Coronary artery (tissue), 2 donors: ENCODE data around the gene ABCF2.

ENCODE experiments used
- DNase-seq: peaks from one replicate; pipeline ENCODE4 v3.0.0-alpha.2; 2017; ENCODE audit warnings: low spot score
- H3K27ac ChIP-seq, 2 donors: fragments of 200-600 bp; sonication (generic); one replicate each; pipeline ENCODE4 v1.5.1; 2016 to 2019
- H3K4me3 ChIP-seq: fragments of 200-600 bp; sonication (generic); 2 replicates; pipeline ENCODE4 v1.5.1; 2016; ENCODE audit warnings: mild to moderate bottlenecking, moderate library complexity
- TF ChIP-seq, protein P1 (sequence below): fragments of 200-600 bp; sonication (generic); IDR thresholded peaks from one replicate; pipeline ENCODE4 v1.5.1; 2019; ENCODE audit warnings: antibody characterized with exemption

Gene ABCF2

DNA sequence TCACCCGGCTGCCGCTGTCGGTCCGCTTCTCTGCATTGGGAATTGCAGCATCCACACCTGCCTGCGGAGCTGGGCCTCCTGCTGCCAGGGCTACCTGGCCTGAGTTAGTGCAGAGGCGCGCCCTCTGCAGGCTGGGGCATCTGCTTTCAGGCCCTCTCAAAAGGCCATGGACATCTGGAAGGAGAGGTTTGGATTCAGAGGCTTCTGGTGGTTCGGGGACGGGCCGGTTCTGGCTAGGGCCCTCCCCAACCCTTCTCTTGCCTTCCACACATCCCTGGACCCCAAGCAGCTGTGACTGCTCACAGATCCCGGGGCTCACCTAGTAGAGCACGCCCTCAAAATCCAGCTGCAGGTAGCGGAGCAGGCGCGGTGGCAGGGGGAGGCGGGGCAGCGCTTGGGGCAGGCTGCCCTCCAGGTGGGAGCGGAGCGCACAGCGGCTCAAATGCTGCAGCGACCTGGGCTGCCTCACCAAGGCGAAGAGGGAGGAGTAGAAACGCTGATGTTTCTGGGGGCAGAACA lies 51.2 kb downstream of the ABCF2 start:
- DNase-seq = no peak
- H3K27ac ChIP-seq = no peak overlapping the region
- H3K4me3 ChIP-seq = no peak overlapping the region
- TF ChIP-seq, protein P1, sequence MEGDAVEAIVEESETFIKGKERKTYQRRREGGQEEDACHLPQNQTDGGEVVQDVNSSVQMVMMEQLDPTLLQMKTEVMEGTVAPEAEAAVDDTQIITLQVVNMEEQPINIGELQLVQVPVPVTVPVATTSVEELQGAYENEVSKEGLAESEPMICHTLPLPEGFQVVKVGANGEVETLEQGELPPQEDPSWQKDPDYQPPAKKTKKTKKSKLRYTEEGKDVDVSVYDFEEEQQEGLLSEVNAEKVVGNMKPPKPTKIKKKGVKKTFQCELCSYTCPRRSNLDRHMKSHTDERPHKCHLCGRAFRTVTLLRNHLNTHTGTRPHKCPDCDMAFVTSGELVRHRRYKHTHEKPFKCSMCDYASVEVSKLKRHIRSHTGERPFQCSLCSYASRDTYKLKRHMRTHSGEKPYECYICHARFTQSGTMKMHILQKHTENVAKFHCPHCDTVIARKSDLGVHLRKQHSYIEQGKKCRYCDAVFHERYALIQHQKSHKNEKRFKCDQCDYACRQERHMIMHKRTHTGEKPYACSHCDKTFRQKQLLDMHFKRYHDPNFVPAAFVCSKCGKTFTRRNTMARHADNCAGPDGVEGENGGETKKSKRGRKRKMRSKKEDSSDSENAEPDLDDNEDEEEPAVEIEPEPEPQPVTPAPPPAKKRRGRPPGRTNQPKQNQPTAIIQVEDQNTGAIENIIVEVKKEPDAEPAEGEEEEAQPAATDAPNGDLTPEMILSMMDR = no peak

DNA sequence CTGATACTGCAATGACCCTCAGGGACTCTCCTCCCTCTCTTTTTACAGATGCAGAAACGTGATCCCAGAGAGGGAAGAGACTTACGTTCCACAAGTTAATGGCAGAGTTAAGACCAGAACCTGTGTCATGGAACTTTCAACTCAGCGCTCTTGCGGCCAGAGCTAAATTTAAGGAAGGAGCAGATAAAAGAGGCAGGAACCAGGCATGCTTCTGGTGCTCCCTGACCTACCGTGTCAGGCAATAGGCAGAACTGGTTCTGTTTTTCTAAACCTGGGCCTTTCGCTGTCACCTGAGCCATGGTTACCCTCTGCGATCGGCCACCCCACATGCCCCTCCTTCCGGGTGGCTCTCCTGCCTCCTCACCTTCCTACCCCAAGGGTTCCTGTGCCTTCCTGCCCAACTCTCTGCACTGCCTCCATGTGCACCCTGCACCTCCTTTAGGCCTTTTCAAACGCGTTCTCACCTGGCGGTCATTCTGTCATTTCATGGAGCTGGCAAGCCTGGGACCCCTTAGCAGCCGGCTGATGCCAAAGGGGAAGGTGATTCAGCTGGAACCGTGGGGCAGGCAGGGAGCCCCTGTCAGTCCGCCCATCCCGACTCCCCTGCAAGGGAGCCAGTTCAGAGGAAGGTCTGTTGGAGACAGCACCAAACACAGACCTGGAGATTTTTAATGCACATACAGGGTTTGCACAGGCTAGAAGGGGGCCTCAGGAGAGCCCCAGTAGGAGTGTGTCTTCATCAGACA lies 51.8 kb downstream of the ABCF2 start:
- Histone ChIP-seq H3K27ac (no peak overlapping the region), H3K4me3 (no peak overlapping the region)
- TF ChIP-seq, protein P1 = no peak
- no peak for DNase-seq

DNA sequence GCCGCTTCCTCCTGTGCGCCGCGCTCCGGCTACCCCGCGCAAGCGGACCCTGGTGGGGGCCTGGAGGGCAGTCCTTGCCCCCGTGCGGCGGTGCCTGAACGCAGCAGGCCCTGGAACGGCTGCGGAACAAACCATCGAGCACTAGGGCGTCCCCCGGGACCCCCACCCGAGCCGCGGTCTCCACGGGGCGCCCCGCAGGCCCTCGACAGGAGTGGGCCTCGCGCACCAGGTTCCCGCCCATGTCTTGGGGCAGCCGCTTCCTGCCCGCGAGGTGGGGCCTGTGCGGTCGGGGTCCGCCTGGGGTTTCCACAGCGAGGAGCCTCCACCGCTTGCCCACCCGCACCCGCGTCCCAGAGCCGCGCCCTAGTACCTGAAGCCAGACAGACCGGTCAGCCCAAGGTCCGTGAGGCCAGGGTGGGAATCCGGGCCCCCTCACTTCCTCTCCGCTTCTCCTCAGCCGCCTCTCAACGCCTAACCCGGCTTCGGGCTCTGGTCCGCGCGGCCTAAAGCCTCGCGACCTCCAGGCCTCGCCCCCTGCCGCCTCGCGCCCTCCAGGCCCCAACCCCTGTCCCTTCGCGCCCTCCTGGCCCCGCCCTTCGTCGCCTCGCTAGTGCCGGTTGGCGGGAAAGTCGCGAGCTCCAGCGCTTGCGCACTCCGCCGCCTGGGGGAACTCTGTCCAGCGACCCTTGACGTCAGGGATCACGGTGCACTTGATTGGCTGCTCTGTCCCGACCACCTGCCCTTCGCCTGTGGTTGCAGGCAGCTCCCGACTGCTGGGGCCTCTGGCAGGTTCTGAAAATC lies 52.6 kb downstream of the ABCF2 start:
- DNase-seq = peak; percentile 69
- no peak overlapping the region for H3K4me3 ChIP-seq
- TF ChIP-seq, protein P1 = no peak
- H3K27ac ChIP-seq = no peak overlapping the region

DNA sequence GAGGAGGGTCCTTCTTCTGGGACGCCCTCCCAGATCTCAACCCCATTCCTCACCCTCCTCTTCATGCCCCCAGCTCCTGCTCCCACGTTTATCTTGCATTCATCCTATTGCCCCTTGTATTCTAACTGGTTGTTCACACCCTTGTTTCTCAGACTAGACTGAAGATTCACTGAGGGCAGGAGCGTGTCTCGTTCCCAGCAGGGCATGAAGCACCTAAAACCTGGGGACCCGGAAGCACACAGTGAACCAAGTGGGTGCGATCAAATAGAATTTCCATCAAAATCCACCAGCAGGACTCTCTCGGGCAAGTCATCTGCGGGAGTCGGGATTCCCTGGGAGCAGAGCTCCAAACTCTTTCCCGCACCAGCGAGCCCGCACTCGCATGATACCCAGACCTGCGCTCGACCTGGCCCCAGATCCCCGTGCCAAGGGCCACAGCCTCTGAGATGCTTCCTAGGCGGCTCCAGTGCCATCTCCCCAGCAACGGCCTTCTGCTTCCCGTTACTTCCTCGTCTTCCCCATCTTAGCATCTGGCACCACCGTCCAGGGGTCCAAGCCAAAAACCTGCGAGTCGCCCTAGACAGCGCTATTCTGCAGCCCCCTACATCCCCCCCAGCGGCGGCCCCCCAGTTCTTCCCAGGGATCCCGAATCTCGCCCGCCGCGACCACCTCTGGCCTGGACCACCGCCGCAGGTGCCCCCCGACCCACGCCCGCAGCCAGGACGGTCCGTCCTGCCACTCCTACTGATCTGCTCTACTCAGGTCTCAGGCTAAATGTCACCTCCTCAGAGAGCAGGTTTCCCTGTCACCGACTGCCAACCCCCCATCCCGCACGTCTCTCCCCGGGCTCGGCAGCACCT lies 53.4 kb downstream of the ABCF2 start:
- TF ChIP-seq, protein P1 = no peak
- H3K27ac ChIP-seq = no peak overlapping the region
- DNase-seq = peak; percentile 67
- H3K4me3 ChIP-seq = no peak overlapping the region

DNA sequence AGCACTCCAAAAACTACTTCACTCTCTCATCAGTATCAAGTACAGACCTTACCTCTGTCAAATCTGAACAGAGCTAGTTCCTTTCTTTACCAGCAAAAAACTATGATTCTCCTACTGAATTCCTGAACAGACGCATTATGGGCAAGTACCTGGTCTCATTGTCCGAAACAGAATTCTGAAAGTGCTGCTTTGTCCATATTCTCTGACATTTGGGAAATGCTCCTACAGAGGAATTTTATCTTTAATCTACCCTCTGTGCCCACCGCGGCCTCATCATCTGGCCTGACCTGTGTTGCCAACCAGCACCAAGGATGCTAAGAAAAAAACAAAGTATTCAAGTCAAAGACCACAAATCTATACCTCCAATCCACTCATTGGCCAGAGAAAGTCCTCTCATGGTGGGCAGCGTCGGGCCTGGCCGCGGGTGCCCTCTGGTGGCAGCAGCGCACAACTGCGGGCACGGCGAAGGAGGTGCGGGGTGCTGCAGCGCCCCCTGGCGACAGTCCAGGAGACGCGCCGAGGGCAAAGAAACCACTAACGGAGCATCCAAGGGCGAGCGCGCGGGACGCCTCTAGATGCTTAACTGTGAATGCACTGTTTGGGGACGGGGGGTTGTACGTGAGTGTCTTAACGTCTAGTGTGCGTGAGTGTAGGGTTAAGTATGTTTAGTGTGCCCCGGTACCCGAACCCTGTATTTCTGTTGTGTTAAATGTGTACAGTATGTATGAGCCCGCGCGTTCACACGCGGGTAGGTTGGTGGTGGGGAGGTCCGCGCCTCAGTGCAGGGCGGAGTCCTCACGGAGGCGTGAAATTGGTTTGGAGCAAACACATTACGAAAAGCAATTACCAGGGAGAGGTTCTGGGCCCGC lies 54.5 kb downstream of the ABCF2 start:
- no peak overlapping the region for H3K27ac ChIP-seq
- DNase-seq = peak; percentile 84
- TF ChIP-seq, protein P1 = peak; percentile 100
- no peak overlapping the region for H3K4me3 ChIP-seq

DNA sequence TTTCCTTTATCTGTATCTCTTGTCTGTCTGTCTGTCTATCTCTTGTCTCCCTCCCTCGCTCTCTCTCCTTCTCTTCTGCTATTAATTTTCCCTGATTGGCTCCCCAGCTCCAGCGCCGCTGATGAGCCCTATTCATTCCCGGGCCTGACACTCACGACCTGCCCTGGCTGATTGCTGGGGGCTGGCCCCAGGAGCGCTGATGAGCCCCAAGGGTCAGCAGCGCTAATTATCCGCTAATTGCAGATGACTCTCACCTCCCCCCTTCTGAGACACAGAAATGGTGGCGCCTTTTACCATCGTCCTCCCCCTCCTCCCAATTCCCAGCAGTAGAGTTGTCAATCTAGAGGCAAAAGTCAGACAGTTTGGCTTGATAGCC lies 58.2 kb downstream of the ABCF2 start:
- no peak overlapping the region for H3K27ac ChIP-seq
- TF ChIP-seq, protein P1 = no peak
- no peak for DNase-seq
- no peak overlapping the region for H3K4me3 ChIP-seq
